Measurements from ENCODE around the gene GET4. TPM values are rescaled to one million over a fixed set of nuclear protein-coding genes. Genes with fewer than 3 reads are reported as not detected.

Gene GET4
- total RNA-seq, 1 experiment from 2014 or later, result 90.9 TPM

DNA sequence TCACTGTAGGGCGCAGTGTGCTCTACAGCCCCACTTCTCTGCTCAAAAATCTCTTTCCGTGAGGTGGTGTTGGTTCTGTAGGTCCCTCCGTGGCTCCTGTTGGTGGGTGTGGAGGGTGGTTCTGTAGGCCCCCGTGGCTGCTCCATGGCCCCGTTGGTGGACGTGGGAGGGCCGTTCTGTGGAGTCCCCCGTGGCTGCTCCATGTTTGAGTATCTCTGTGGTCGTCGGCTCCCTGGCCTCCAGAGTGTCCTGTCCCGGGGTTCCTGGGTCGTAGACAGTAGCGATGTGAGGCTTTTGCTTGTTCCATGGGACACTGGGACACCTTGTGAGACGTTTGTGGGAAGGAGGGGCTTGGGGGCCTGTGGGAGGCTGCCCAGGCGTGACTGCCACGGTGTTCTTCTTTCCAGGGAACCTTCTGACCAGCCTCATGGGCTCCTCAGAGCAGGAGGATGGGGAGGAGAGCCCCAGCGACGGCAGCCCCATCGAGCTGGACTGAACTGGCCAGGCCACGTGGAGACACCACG, 18.6 kb downstream of the GET4 start:
- no peak overlapping the region for H3K4me3 ChIP-seq (ENCODE audit: low read depth in 2 of 2, low read length in 2 of 2)
- H3K36me3 ChIP-seq (ENCODE audit: control insufficient read depth, insufficient read depth, low read length), result peaks cover 3% of the 10 kb centered on the region; the same call in 1 of the 2 replicates
- ATAC-seq (no peak), DNase-seq (ENCODE audit: low read depth, low spot score) (no peak)
- peaks cover 3% of the 10 kb centered on the region for H3K4me1 ChIP-seq (ENCODE audit: control insufficient read depth, insufficient read depth, low read length)
- H3K9me3 ChIP-seq (ENCODE audit: control insufficient read depth, insufficient read depth, low read depth, low read length), result no peaks in the 10 kb centered on the region
- no peak for TF ChIP-seq CTCF (IDR thresholded peaks at IDR 0.05)
- TF ChIP-seq, protein P1, sequence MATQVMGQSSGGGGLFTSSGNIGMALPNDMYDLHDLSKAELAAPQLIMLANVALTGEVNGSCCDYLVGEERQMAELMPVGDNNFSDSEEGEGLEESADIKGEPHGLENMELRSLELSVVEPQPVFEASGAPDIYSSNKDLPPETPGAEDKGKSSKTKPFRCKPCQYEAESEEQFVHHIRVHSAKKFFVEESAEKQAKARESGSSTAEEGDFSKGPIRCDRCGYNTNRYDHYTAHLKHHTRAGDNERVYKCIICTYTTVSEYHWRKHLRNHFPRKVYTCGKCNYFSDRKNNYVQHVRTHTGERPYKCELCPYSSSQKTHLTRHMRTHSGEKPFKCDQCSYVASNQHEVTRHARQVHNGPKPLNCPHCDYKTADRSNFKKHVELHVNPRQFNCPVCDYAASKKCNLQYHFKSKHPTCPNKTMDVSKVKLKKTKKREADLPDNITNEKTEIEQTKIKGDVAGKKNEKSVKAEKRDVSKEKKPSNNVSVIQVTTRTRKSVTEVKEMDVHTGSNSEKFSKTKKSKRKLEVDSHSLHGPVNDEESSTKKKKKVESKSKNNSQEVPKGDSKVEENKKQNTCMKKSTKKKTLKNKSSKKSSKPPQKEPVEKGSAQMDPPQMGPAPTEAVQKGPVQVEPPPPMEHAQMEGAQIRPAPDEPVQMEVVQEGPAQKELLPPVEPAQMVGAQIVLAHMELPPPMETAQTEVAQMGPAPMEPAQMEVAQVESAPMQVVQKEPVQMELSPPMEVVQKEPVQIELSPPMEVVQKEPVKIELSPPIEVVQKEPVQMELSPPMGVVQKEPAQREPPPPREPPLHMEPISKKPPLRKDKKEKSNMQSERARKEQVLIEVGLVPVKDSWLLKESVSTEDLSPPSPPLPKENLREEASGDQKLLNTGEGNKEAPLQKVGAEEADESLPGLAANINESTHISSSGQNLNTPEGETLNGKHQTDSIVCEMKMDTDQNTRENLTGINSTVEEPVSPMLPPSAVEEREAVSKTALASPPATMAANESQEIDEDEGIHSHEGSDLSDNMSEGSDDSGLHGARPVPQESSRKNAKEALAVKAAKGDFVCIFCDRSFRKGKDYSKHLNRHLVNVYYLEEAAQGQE (IDR thresholded peaks at IDR 0.05; ENCODE audit: insufficient read depth in 1 of 2, low read depth in 2 of 2, low read length in 1 of 2), result no peak
- no peak for TF ChIP-seq POLR2AphosphoS5 (IDR thresholded peaks at IDR 0.05; ENCODE audit: low read depth, low read length)
- TF ChIP-seq SIN3A (IDR thresholded peaks at IDR 0.05; ENCODE audit: borderline replicate concordance, insufficient read depth, low read depth, low read length), result no peak
- TF ChIP-seq TCF7L2 (IDR thresholded peaks at IDR 0.05; ENCODE audit: low read depth, low read length), result no peak
- no peak overlapping the region for H3K27ac ChIP-seq (ENCODE audit: low read length)
- no peaks in the 10 kb centered on the region for H3K27me3 ChIP-seq (ENCODE audit: control insufficient read depth, insufficient read depth, low read length)
- in situ Hi-C loops (cut with HindIII; ENCODE audit: low pct_unique_long_range_greater_than_20kb, low sequenced_read_pairs) (no loop called here), intact Hi-C loops (cut with micrococcal nuclease; ENCODE audit: unreplicated experiment) (no loop called here)
- ChIA-PET POLR2A (no interaction called here), CTCF (no interaction called here)
- BruUV-seq (replicated peaks), result no TSS peak

DNA sequence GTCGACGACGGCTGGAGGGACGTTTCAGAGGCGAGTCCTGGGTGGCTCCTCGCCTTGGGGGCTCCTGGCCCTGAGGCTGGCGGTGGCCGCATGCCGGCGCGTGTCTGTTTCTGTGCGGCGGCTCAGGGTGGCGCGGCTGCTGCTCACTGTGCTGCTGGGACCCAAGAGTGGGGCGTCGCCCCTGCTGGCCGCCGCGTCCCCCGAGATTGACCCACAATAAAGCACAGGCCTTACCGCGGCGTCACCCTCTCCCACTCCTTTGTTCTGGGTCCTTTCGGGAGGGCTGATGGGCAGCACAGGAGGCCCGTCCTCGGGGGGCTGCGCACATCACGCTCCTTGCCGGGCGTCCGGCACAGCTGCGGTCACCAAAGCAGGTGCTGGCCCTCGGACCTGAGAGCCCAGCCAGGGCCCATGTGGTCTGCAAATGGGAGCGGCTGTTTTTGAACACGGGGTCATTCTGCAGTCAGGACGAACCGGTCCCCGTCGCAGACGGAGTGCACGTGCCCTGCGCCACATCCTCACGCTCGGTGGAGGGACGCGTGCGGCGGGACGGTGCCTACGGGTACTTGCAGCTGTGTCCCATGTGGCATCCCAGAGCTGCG, 19.2 kb downstream of the GET4 start:
- POLR2A ChIA-PET, result no interaction called here
- H3K27ac ChIP-seq (ENCODE audit: low read length), result no peak overlapping the region
- H3K4me1 ChIP-seq (ENCODE audit: control insufficient read depth, insufficient read depth, low read length), result peaks cover 4% of the 10 kb centered on the region
- CTCF ChIA-PET, result no interaction called here
- BruUV-seq (replicated peaks), result no TSS peak
- no peaks in the 10 kb centered on the region for H3K9me3 ChIP-seq (ENCODE audit: control insufficient read depth, insufficient read depth, low read depth, low read length)
- intact Hi-C loops (cut with micrococcal nuclease; ENCODE audit: unreplicated experiment) (no loop called here), in situ Hi-C loops (cut with HindIII; ENCODE audit: low pct_unique_long_range_greater_than_20kb, low sequenced_read_pairs) (no loop called here)
- H3K4me3 ChIP-seq (ENCODE audit: low read depth in 2 of 2, low read length in 2 of 2), result no peak overlapping the region
- H3K36me3 ChIP-seq (ENCODE audit: control insufficient read depth, insufficient read depth, low read length), result peaks cover 3% of the 10 kb centered on the region; the same call in 1 of the 2 replicates
- TF ChIP-seq, protein P1 (IDR thresholded peaks at IDR 0.05; ENCODE audit: insufficient read depth in 1 of 2, low read depth in 2 of 2, low read length in 1 of 2), result no peak
- TF ChIP-seq CTCF (IDR thresholded peaks at IDR 0.05) (no peak), SIN3A (IDR thresholded peaks at IDR 0.05; ENCODE audit: borderline replicate concordance, insufficient read depth, low read depth, low read length) (no peak), POLR2AphosphoS5 (IDR thresholded peaks at IDR 0.05; ENCODE audit: low read depth, low read length) (no peak), TCF7L2 (IDR thresholded peaks at IDR 0.05; ENCODE audit: low read depth, low read length) (no peak)
- H3K27me3 ChIP-seq (ENCODE audit: control insufficient read depth, insufficient read depth, low read length), result no peaks in the 10 kb centered on the region
- DNase-seq (ENCODE audit: low read depth, low spot score) (no peak), ATAC-seq (no peak)

Data from Panc1 (cell line).